ENCODE measurements around the gene SPATA12.

DNA sequence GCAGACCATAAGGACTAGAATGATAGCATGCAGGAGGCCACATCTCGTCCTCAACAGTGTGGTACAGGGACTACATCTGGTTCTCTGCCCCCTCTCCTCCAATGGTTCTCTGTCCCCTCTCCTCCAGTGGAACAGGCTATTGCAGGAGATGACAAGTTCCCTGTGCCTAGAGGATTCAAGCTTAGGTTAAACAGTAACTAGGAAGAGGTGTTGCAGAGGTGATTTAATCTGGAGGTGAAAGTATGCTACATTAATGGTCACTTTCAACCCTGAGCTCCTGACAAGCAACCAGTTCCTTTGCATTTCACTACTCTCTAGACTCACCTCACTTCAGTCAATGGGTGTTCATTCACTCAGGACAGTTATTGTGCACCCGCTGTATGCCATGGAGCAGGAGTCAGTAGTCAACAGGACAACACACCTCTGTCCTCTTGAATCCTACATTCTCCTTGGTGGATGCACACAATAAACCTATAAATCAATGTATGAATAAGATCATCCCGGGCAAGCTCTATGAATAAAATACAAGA, 16.0 kb downstream of the SPATA12 start:
- TF ChIP-seq, protein P1, sequence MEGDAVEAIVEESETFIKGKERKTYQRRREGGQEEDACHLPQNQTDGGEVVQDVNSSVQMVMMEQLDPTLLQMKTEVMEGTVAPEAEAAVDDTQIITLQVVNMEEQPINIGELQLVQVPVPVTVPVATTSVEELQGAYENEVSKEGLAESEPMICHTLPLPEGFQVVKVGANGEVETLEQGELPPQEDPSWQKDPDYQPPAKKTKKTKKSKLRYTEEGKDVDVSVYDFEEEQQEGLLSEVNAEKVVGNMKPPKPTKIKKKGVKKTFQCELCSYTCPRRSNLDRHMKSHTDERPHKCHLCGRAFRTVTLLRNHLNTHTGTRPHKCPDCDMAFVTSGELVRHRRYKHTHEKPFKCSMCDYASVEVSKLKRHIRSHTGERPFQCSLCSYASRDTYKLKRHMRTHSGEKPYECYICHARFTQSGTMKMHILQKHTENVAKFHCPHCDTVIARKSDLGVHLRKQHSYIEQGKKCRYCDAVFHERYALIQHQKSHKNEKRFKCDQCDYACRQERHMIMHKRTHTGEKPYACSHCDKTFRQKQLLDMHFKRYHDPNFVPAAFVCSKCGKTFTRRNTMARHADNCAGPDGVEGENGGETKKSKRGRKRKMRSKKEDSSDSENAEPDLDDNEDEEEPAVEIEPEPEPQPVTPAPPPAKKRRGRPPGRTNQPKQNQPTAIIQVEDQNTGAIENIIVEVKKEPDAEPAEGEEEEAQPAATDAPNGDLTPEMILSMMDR (conservative IDR thresholded peaks at IDR 0.05; ENCODE audit: low read depth, low read length) = no peak
- TF ChIP-seq EZH2 (IDR thresholded peaks at IDR 0.05; ENCODE audit: borderline replicate concordance, low read depth, low read length, poor library complexity, severe bottlenecking) = no peak
